GM23338 (cell line): ENCODE results near the gene FAM131A. TPM values are rescaled to one million over a fixed set of nuclear protein-coding genes. Genes with fewer than 3 reads are reported as not detected.

Experiments
- ATAC-seq: fragments of 200-7000 bp; cut with Tn5 transposase; 3 replicates; pipeline ENCODE4 v1.9.1; 2020
- DNase-seq: peaks from one replicate; pipeline ENCODE4 v3.0.0-alpha.2; 2015; ENCODE audit warnings: low spot score
- H2AFZ ChIP-seq: fragments of 200-600 bp; sonication (generic); 2 replicates; pipeline ENCODE4 v1.8.0; 2016; ENCODE audit warnings: antibody characterized with exemption, mild to moderate bottlenecking, moderate library complexity
- H3F3A ChIP-seq: fragments of 200-600 bp; sonication (generic); replicated peaks from 2 replicates; pipeline ENCODE4 v1.8.0; 2017; ENCODE audit warnings: antibody characterized with exemption, mixed run types, low read depth
- H3K27ac ChIP-seq: fragments of 200-600 bp; sonication (generic); 2 replicates; pipeline ENCODE4 v1.6.1; 2016; ENCODE audit warnings: low read depth
- H3K27me3 ChIP-seq: fragments of 200-600 bp; sonication (generic); 2 replicates; pipeline ENCODE4 v1.8.0; 2016; ENCODE audit warnings: mild to moderate bottlenecking, mixed run types, moderate library complexity; ENCODE audit not compliant: insufficient read depth
- H3K36me3 ChIP-seq: fragments of 200-600 bp; sonication (generic); 2 replicates; pipeline ENCODE4 v1.8.0; 2016; ENCODE audit warnings: mild to moderate bottlenecking; ENCODE audit not compliant: insufficient read depth
- H3K4me1 ChIP-seq: fragments of 200-600 bp; sonication (generic); 2 replicates; pipeline ENCODE4 v1.8.0; 2016; ENCODE audit warnings: mild to moderate bottlenecking, moderate library complexity; ENCODE audit not compliant: insufficient read depth
- H3K4me2 ChIP-seq: fragments of 200-600 bp; sonication (generic); 2 replicates; pipeline ENCODE4 v1.7.1; 2017; ENCODE audit warnings: mixed run types
- H3K4me3 ChIP-seq: fragments of 200-600 bp; sonication (generic); 2 replicates; pipeline ENCODE4 v1.6.1; 2016; ENCODE audit warnings: mixed run types
- H3K79me2 ChIP-seq: fragments of 200-600 bp; sonication (generic); replicated peaks from 2 replicates; pipeline ENCODE4 v1.8.0; 2017; ENCODE audit warnings: mild to moderate bottlenecking; ENCODE audit not compliant: insufficient read depth
- H3K9me2 ChIP-seq: fragments of 200-600 bp; sonication (generic); 2 replicates; pipeline ENCODE4 v1.8.0; 2017; ENCODE audit not compliant: insufficient read depth
- H4K20me1 ChIP-seq: fragments of 200-600 bp; sonication (generic); replicated peaks from 2 replicates; pipeline ENCODE4 v1.8.0; 2017; ENCODE audit warnings: mild to moderate bottlenecking; ENCODE audit not compliant: insufficient read depth
- H3K27ac Mint-ChIP-seq: 2 replicates; pipeline ENCODE4 v1.8.0; 2020; ENCODE audit warnings: inconsistent platforms, mild to moderate bottlenecking, moderate library complexity, mixed read lengths
- H3K27me3 Mint-ChIP-seq: 3 replicates; pipeline ENCODE4 v1.8.0; 2022; ENCODE audit warnings: low read depth, mild to moderate bottlenecking, moderate library complexity, mixed read lengths, inconsistent platforms; ENCODE audit not compliant: insufficient read depth, poor library complexity
- H3K36me3 Mint-ChIP-seq: 3 replicates; pipeline ENCODE4 v1.8.0; 2021; ENCODE audit warnings: low read depth, mild to moderate bottlenecking, inconsistent platforms, moderate library complexity, mixed read lengths
- H3K4me1 Mint-ChIP-seq: 3 replicates; pipeline ENCODE4 v1.8.0; 2020; ENCODE audit warnings: mild to moderate bottlenecking, inconsistent platforms, mixed read lengths
- H3K4me3 Mint-ChIP-seq: 3 replicates; pipeline ENCODE4 v1.8.0; 2021; ENCODE audit warnings: moderate library complexity, mild to moderate bottlenecking, inconsistent platforms, mixed read lengths
- H3K9me3 Mint-ChIP-seq: 3 replicates; pipeline ENCODE4 v1.8.0; 2020; ENCODE audit warnings: moderate library complexity, mild to moderate bottlenecking, inconsistent platforms, mixed read lengths
- CREB1 ChIP-seq: fragments of 250-450 bp; sonication (Bioruptor Pico); IDR thresholded peaks from 2 replicates; pipeline ENCODE4 v1.5.0; 2020; ENCODE audit warnings: low read depth, mild to moderate bottlenecking, moderate library complexity
- CTCF ChIP-seq, 2 experiments: fragments of 200-600 bp in 1 of 2; sonication (generic) in 1 of 2; conservative IDR thresholded peaks; 2 replicates each; pipeline versions ENCODE4 v1.5.1 to v1.6.1; 2016 to 2017; ENCODE audit warnings: antibody characterized with exemption in 2 of 2, low read depth in 2 of 2, mild to moderate bottlenecking in 2 of 2, moderate library complexity in 1 of 2
- EZH2 ChIP-seq: fragments of 200-600 bp; sonication (generic); IDR thresholded peaks from one replicate; pipeline ENCODE4 v1.8.0; 2017; ENCODE audit warnings: antibody characterized with exemption, mild to moderate bottlenecking, low read depth; ENCODE audit not compliant: unreplicated experiment
- EZH2phosphoT487 ChIP-seq: fragments of 200-600 bp; sonication (generic); IDR thresholded peaks from one replicate; pipeline ENCODE4 v1.8.1; 2018; ENCODE audit warnings: antibody characterized with exemption; ENCODE audit not compliant: unreplicated experiment
- JUNB ChIP-seq: IDR thresholded peaks from one replicate; pipeline ENCODE4 v1.6.1; 2016; ENCODE audit warnings: antibody characterized with exemption; ENCODE audit not compliant: unreplicated experiment
- NANOG ChIP-seq: IDR thresholded peaks from 2 replicates; pipeline ENCODE4 v1.6.1; 2016; ENCODE audit warnings: antibody characterized with exemption, borderline replicate concordance
- POLR2AphosphoS5 ChIP-seq: IDR thresholded peaks from 2 replicates; pipeline ENCODE4 v1.6.1; 2016; ENCODE audit warnings: antibody characterized with exemption, low read depth
- ZNF114 ChIP-seq: fragments of 250-450 bp; sonication (Bioruptor Pico); IDR thresholded peaks from 2 replicates; pipeline ENCODE4 v1.5.0; 2020; ENCODE audit warnings: mild to moderate bottlenecking, moderate library complexity
- polyA plus RNA-seq: library from polyadenylated mRNA; unstranded; fragments of >200 nt; fragmentation: Nextera tagmentation; extraction: Ambion mirVana; gene quantifications from 2 replicates; pipeline ENCODE4 v1.2.1, GENCODE V29; 2016
- total RNA-seq: library from RNA; depleted of rRNA; stranded (reverse); fragments of >200 nt; shearing (Covaris generic); gene quantifications from 2 replicates; pipeline ENCODE4 v1.2.3, GENCODE V29; 2014
- TF ChIP-seq, protein P1 (sequence below): fragments of 250-450 bp; sonication (Bioruptor Pico); IDR thresholded peaks from 2 replicates; pipeline ENCODE4 v1.5.0; 2020; ENCODE audit warnings: mild to moderate bottlenecking, moderate library complexity

Gene FAM131A
- total and polyA plus RNA-seq, 2 experiments from 2014 or later: 6.7 to 31.8 TPM

DNA sequence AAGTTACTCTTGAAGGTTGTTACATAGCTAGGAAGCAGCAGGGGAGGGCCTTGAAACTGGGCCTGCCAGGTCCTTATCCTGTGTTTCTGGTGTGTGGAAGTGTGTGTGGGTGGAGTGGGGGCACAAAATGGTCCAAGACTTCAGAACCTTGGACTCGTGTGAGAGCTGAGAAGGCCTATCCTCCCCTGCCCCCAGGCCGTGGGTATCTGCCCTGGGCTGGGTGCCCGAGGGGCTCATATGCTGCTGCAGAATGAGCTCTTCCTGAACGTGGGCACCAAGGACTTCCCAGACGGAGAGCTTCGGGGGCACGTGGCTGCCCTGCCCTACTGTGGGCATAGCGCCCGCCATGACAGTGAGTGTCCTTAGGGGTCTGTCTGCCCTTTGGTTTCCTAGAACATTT, 46.9 kb downstream of the FAM131A start:
- no peak overlapping the region for H3K4me3 ChIP-seq
- TF ChIP-seq CTCF (conservative IDR thresholded peaks at IDR 0.05; ENCODE audit: low read depth in 2 of 2) (no peak), EZH2 (no peak), EZH2phosphoT487 (no peak), JUNB (no peak), ZNF114 (CRISPR knock-in tag) (no peak)
- H3K36me3 ChIP-seq: no peaks in the 10 kb centered on the region
- no peaks in the 10 kb centered on the region for H3F3A ChIP-seq
- no peak overlapping the region for H3K27ac ChIP-seq
- H3K9me3 Mint-ChIP-seq: no peaks in the 10 kb centered on the region
- no peak overlapping the region for H3K4me3 Mint-ChIP-seq
- H3K36me3 Mint-ChIP-seq: no peaks in the 10 kb centered on the region
- H3K9me2 ChIP-seq: no peaks in the 10 kb centered on the region
- no peak overlapping the region for H2AFZ ChIP-seq
- H3K27me3 ChIP-seq: peaks cover 44% of the 10 kb centered on the region
- no peak overlapping the region for H3K27ac Mint-ChIP-seq
- H4K20me1 ChIP-seq: no peaks in the 10 kb centered on the region
- DNase-seq (no peak), ATAC-seq (no peak)
- peaks cover 37% of the 10 kb centered on the region for H3K27me3 Mint-ChIP-seq
- H3K4me2 ChIP-seq: no peak overlapping the region
- H3K4me1 ChIP-seq: no peaks in the 10 kb centered on the region; the same call in 1 of the 2 replicates
- H3K4me1 Mint-ChIP-seq: peaks cover 2% of the 10 kb centered on the region; the same call in 2 of the 3 replicates
- no peaks in the 10 kb centered on the region for H3K79me2 ChIP-seq

DNA sequence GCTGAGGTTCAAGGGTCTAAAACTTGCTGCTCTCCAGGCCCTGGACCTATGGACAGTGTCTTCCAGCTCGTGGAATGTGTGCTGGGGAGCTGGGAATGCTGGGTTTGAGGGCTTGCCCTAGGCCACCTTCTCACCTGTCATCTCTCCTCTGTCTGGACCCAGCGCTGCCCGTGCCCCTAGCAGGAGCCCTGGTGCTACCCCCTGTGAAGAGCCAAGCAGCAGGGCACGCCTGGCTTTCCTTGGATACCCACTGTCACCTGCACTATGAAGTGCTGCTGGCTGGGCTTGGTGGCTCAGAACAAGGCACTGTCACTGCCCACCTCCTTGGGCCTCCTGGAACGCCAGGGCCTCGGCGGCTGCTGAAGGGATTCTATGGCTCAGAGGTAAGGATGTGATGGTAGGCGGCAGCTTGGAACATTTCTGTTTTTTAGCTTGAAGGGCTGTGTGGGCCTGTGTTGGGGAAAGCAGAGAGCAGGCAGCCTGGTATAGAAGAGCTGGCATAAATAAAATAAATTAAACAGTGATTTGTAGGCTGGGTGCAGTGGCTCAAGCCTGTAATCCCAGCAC, 47.5 kb downstream of the FAM131A start:
- no peak overlapping the region for H3K27ac Mint-ChIP-seq
- peaks cover 7% of the 10 kb centered on the region; the same call in 2 of the 3 replicates for H3K4me1 Mint-ChIP-seq
- H3F3A ChIP-seq: no peaks in the 10 kb centered on the region
- no peaks in the 10 kb centered on the region for H3K9me2 ChIP-seq
- H3K27me3 ChIP-seq: peaks cover 42% of the 10 kb centered on the region
- no peak overlapping the region for H2AFZ ChIP-seq
- no peak overlapping the region for H3K4me3 ChIP-seq
- H3K79me2 ChIP-seq: no peaks in the 10 kb centered on the region
- no peak overlapping the region for H3K4me2 ChIP-seq
- H4K20me1 ChIP-seq: no peaks in the 10 kb centered on the region
- H3K27me3 Mint-ChIP-seq: peaks cover 34% of the 10 kb centered on the region
- no peaks in the 10 kb centered on the region for H3K36me3 ChIP-seq
- H3K4me1 ChIP-seq: no peaks in the 10 kb centered on the region; the same call in 1 of the 2 replicates
- H3K27ac ChIP-seq: no peak overlapping the region
- ATAC-seq: no peak
- no peak overlapping the region for H3K4me3 Mint-ChIP-seq
- no peak for TF ChIP-seq CREB1
- TF ChIP-seq, protein P1, sequence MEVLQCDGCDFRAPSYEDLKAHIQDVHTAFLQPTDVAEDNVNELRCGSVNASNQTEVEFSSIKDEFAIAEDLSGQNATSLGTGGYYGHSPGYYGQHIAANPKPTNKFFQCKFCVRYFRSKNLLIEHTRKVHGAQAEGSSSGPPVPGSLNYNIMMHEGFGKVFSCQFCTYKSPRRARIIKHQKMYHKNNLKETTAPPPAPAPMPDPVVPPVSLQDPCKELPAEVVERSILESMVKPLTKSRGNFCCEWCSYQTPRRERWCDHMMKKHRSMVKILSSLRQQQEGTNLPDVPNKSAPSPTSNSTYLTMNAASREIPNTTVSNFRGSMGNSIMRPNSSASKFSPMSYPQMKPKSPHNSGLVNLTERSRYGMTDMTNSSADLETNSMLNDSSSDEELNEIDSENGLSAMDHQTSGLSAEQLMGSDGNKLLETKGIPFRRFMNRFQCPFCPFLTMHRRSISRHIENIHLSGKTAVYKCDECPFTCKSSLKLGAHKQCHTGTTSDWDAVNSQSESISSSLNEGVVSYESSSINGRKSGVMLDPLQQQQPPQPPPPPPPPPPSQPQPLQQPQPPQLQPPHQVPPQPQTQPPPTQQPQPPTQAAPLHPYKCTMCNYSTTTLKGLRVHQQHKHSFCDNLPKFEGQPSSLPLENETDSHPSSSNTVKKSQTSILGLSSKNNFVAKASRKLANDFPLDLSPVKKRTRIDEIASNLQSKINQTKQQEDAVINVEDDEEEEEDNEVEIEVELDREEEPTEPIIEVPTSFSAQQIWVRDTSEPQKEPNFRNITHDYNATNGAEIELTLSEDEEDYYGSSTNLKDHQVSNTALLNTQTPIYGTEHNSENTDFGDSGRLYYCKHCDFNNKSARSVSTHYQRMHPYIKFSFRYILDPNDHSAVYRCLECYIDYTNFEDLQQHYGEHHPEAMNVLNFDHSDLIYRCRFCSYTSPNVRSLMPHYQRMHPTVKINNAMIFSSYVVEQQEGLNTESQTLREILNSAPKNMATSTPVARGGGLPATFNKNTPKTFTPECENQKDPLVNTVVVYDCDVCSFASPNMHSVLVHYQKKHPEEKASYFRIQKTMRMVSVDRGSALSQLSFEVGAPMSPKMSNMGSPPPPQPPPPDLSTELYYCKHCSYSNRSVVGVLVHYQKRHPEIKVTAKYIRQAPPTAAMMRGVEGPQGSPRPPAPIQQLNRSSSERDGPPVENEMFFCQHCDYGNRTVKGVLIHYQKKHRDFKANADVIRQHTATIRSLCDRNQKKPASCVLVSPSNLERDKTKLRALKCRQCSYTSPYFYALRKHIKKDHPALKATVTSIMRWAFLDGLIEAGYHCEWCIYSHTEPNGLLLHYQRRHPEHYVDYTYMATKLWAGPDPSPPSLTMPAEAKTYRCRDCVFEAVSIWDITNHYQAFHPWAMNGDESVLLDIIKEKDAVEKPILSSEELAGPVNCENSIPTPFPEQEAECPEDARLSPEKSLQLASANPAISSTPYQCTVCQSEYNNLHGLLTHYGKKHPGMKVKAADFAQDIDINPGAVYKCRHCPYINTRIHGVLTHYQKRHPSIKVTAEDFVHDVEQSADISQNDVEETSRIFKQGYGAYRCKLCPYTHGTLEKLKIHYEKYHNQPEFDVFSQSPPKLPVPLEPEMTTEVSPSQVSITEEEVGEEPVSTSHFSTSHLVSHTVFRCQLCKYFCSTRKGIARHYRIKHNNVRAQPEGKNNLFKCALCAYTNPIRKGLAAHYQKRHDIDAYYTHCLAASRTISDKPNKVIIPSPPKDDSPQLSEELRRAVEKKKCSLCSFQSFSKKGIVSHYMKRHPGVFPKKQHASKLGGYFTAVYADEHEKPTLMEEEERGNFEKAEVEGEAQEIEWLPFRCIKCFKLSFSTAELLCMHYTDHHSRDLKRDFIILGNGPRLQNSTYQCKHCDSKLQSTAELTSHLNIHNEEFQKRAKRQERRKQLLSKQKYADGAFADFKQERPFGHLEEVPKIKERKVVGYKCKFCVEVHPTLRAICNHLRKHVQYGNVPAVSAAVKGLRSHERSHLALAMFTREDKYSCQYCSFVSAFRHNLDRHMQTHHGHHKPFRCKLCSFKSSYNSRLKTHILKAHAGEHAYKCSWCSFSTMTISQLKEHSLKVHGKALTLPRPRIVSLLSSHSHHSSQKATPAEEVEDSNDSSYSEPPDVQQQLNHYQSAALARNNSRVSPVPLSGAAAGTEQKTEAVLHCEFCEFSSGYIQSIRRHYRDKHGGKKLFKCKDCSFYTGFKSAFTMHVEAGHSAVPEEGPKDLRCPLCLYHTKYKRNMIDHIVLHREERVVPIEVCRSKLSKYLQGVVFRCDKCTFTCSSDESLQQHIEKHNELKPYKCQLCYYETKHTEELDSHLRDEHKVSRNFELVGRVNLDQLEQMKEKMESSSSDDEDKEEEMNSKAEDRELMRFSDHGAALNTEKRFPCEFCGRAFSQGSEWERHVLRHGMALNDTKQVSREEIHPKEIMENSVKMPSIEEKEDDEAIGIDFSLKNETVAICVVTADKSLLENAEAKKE (CRISPR knock-in tag): no peak
- TF ChIP-seq EZH2phosphoT487: no peak
- no peak for TF ChIP-seq JUNB
- no peak for TF ChIP-seq NANOG
- TF ChIP-seq POLR2AphosphoS5: no peak
- H3K36me3 Mint-ChIP-seq: no peaks in the 10 kb centered on the region
- H3K9me3 Mint-ChIP-seq: no peaks in the 10 kb centered on the region
- no peak for DNase-seq
